ENCODE measurements around the gene SIM2.

SIM2 gene

GRCh38 chr21:36734367-36735200, 35.7 kb downstream of the SIM2 start:
- no peak for DNase-seq (ENCODE audit: low read depth in 3 of 3)

- DNase-seq (ENCODE audit: low read depth in 3 of 3): no peak
Measured at GRCh38 chr21:36735201-36735515, 36.2 kb downstream of the SIM2 start.

GRCh38 chr21:36735724-36736320, 36.9 kb downstream of the SIM2 start:
- no peak for DNase-seq (ENCODE audit: low read depth in 3 of 3)

- no peak for DNase-seq (ENCODE audit: low read depth in 3 of 3)
Measured at GRCh38 chr21:36738489-36739126, 39.7 kb downstream of the SIM2 start.

- DNase-seq (ENCODE audit: low read depth in 3 of 3): no peak
Measured at GRCh38 chr21:36741506-36741905, 42.6 kb downstream of the SIM2 start.

- no peak for DNase-seq (ENCODE audit: low read depth in 3 of 3)
Measured at GRCh38 chr21:36743008-36743407, 44.1 kb downstream of the SIM2 start.

- DNase-seq (ENCODE audit: low read depth in 3 of 3): no peak
Measured at GRCh38 chr21:36743446-36743845, 44.5 kb downstream of the SIM2 start.

GRCh38 chr21:36744190-36744559, 45.3 kb downstream of the SIM2 start:
- no peak for DNase-seq (ENCODE audit: low read depth in 3 of 3)

GRCh38 chr21:36744560-36745231, 45.8 kb downstream of the SIM2 start:
- no peak for DNase-seq (ENCODE audit: low read depth in 3 of 3)

- no peak for DNase-seq (ENCODE audit: low read depth in 3 of 3)
Measured at GRCh38 chr21:36745459-36745858, 46.5 kb downstream of the SIM2 start.

- DNase-seq (ENCODE audit: low read depth in 3 of 3): no peak
Measured at GRCh38 chr21:36747041-36747814, 48.3 kb downstream of the SIM2 start.

- peak in 1 of 3 experiments; percentile 62 for DNase-seq (ENCODE audit: low read depth in 3 of 3)
Measured at GRCh38 chr21:36747815-36748383, 49.0 kb downstream of the SIM2 start.

GRCh38 chr21:36749935-36750575, 51.1 kb downstream of the SIM2 start:
- no peak for DNase-seq (ENCODE audit: low read depth in 3 of 3)

- DNase-seq (ENCODE audit: low read depth in 3 of 3): no peak
Measured at GRCh38 chr21:36750576-36750959, 51.7 kb downstream of the SIM2 start.

- no peak for DNase-seq (ENCODE audit: low read depth in 3 of 3)
Measured at GRCh38 chr21:36751383-36751782, 52.5 kb downstream of the SIM2 start.

- DNase-seq (ENCODE audit: low read depth in 3 of 3): no peak
Measured at GRCh38 chr21:36753556-36753955, 54.6 kb downstream of the SIM2 start.

- DNase-seq (ENCODE audit: low read depth in 3 of 3): no peak
Measured at GRCh38 chr21:36754241-36754898, 55.5 kb downstream of the SIM2 start.

- no peak for DNase-seq (ENCODE audit: low read depth in 3 of 3)
Measured at GRCh38 chr21:36756527-36756926, 57.6 kb downstream of the SIM2 start.

GRCh38 chr21:36757196-36757595, 58.3 kb downstream of the SIM2 start:
- DNase-seq (ENCODE audit: low read depth in 3 of 3): no peak

GRCh38 chr21:36759348-36760083, 60.6 kb downstream of the SIM2 start:
- DNase-seq (ENCODE audit: low read depth in 3 of 3): no peak
